GM19324 (cell line): Measurements from ENCODE around the gene ATP10A.

Source experiments
- ATAC-seq: cut with Tn5 transposase; IDR thresholded peaks from one replicate; pipeline ENCODE4 v1.9.1; 2021; ENCODE audit warnings: mild to moderate bottlenecking, moderate library complexity; ENCODE audit not compliant: unreplicated experiment, low FRiP score

Gene ATP10A

GRCh38 chr15:25838191-25838870 lies 24.8 kb downstream of the ATP10A start:
- no peak for ATAC-seq

- ATAC-seq = no peak
Observed at GRCh38 chr15:25832158-25832557, 31.0 kb downstream of the ATP10A start.

- ATAC-seq = no peak
Observed at GRCh38 chr15:25830844-25831451, 32.2 kb downstream of the ATP10A start.

GRCh38 chr15:25829073-25829472 lies 34.1 kb downstream of the ATP10A start:
- no peak for ATAC-seq

GRCh38 chr15:25825207-25825606 lies 37.9 kb downstream of the ATP10A start:
- no peak for ATAC-seq

- ATAC-seq = no peak
Observed at GRCh38 chr15:25824618-25825017, 38.5 kb downstream of the ATP10A start.

- no peak for ATAC-seq
Observed at GRCh38 chr15:25812845-25813244, 50.3 kb downstream of the ATP10A start.

- ATAC-seq = no peak
Observed at GRCh38 chr15:25812073-25812472, 51.1 kb downstream of the ATP10A start.

GRCh38 chr15:25811481-25811906 lies 51.6 kb downstream of the ATP10A start:
- ATAC-seq = no peak

GRCh38 chr15:25810631-25811091 lies 52.5 kb downstream of the ATP10A start:
- no peak for ATAC-seq

GRCh38 chr15:25810154-25810553 lies 53.0 kb downstream of the ATP10A start:
- no peak for ATAC-seq

GRCh38 chr15:25807063-25807462 lies 56.1 kb downstream of the ATP10A start:
- ATAC-seq = no peak

GRCh38 chr15:25805031-25805430 lies 58.1 kb downstream of the ATP10A start:
- no peak for ATAC-seq

- no peak for ATAC-seq
Observed at GRCh38 chr15:25804451-25804850, 58.7 kb downstream of the ATP10A start.

- ATAC-seq = no peak
Observed at GRCh38 chr15:25803541-25803940, 59.6 kb downstream of the ATP10A start.

GRCh38 chr15:25803036-25803435 lies 60.1 kb downstream of the ATP10A start:
- ATAC-seq = no peak

GRCh38 chr15:25802285-25802830 lies 60.8 kb downstream of the ATP10A start:
- no peak for ATAC-seq

GRCh38 chr15:25801586-25802284 lies 61.4 kb downstream of the ATP10A start:
- ATAC-seq = no peak

- no peak for ATAC-seq
Observed at GRCh38 chr15:25800761-25801515, 62.2 kb downstream of the ATP10A start.

- no peak for ATAC-seq
Observed at GRCh38 chr15:25799906-25800700, 63.0 kb downstream of the ATP10A start.
